PC-9 (cell line): ENCODE data around the gene FAM90A26. TPM values are rescaled to one million over a fixed set of nuclear protein-coding genes. Genes with fewer than 3 reads are reported as not detected.
"Not testable (repeated sequence)": the region's sequence is repeated elsewhere in the genome, so short reads cannot be mapped to it uniquely, and the experiment has no call there.

Experiments
- Bru-seq: library from RNA; stranded (reverse); fragments of 400-500 nt; gene quantifications from one replicate; lab custom pipeline; 2021; lab: Mats Ljungman, UMichigan
- BruChase-seq, 2 experiments: library from RNA; stranded (reverse); fragments of 400-500 nt; gene quantifications; one replicate each; lab custom pipeline; 2021; lab: Mats Ljungman, UMichigan
- BruUV-seq: library from RNA; stranded (reverse); fragments of 400-500 nt; replicated peaks from 2 replicates; lab custom pipeline; 2021; lab: Mats Ljungman, UMichigan
- CTCF ChIA-PET: fragments of 300-600 bp; sonication (Branson Sonifier 250); formaldehyde crosslinking; loops from one replicate; lab custom pipeline; 2022; ENCODE audit warnings: antibody characterized with exemption; lab: Charles Lee
- POLR2A ChIA-PET: fragments of 300-600 bp; sonication (Branson Sonifier 250); formaldehyde crosslinking; loops from one replicate; lab custom pipeline; 2022; ENCODE audit warnings: antibody characterized with exemption; ENCODE audit not compliant: unreplicated experiment; lab: Charles Lee
- DNase-seq, 2 experiments: peaks; one replicate each; pipeline versions ENCODE4 v3.0.0 to v3.0.0-alpha.2; 2015 to 2022; ENCODE audit warnings: mixed read lengths in 1 of 2
- H2AFZ ChIP-seq: fragments of 200-600 bp; sonication (generic); 2 replicates; pipeline ENCODE4 v1.8.1; 2017; ENCODE audit warnings: antibody characterized with exemption
- H3F3A ChIP-seq: fragments of 200-600 bp; sonication (generic); 2 replicates; pipeline ENCODE4 v1.8.1; 2017; ENCODE audit warnings: antibody characterized with exemption, mild to moderate bottlenecking, low read depth; ENCODE audit not compliant: insufficient read depth
- H3K27ac ChIP-seq: fragments of 200-600 bp; sonication (generic); 2 replicates; pipeline ENCODE4 v1.6.1; 2016; ENCODE audit warnings: mixed run types
- H3K27me3 ChIP-seq: fragments of 200-600 bp; sonication (generic); 2 replicates; pipeline ENCODE4 v1.6.1; 2016; ENCODE audit warnings: low read depth, mixed run types; ENCODE audit not compliant: insufficient read depth
- H3K36me3 ChIP-seq: fragments of 200-600 bp; sonication (generic); 2 replicates; pipeline ENCODE4 v1.6.1; 2016; ENCODE audit warnings: low read depth, mixed run types
- H3K4me1 ChIP-seq: fragments of 200-600 bp; sonication (generic); replicated peaks from 2 replicates; pipeline ENCODE4 v1.6.1; 2016; ENCODE audit warnings: mixed run types; ENCODE audit not compliant: insufficient read depth
- H3K4me2 ChIP-seq: fragments of 200-600 bp; sonication (generic); 2 replicates; pipeline ENCODE4 v1.6.1; 2017; ENCODE audit warnings: mixed run types
- H3K4me3 ChIP-seq: fragments of 200-600 bp; sonication (generic); 2 replicates; pipeline ENCODE4 v1.6.1; 2016; ENCODE audit warnings: mixed run types
- H3K79me2 ChIP-seq: fragments of 200-600 bp; sonication (generic); 2 replicates; pipeline ENCODE4 v1.6.1; 2017; ENCODE audit warnings: low read depth, mixed run types
- H3K9me2 ChIP-seq: fragments of 200-600 bp; sonication (generic); 2 replicates; pipeline ENCODE4 v1.8.1; 2017; ENCODE audit warnings: mild to moderate bottlenecking; ENCODE audit not compliant: insufficient read depth
- H3K9me3 ChIP-seq: fragments of 200-600 bp; sonication (generic); 2 replicates; pipeline ENCODE4 v1.8.1; 2016; ENCODE audit warnings: low read depth; ENCODE audit not compliant: insufficient read depth
- H4K20me1 ChIP-seq: fragments of 200-600 bp; sonication (generic); 2 replicates; pipeline ENCODE4 v1.8.1; 2017; ENCODE audit not compliant: insufficient read depth
- CTCF ChIP-seq: fragments of 200-600 bp; sonication (generic); conservative IDR thresholded peaks from 2 replicates; pipeline ENCODE4 v1.6.1; 2017; ENCODE audit warnings: mixed run types, antibody characterized with exemption, mild to moderate bottlenecking, moderate library complexity
- intact Hi-C: fragments of 100-400 bp; cut with micrococcal nuclease; formaldehyde crosslinking; loops from one replicate; pipeline ENCODE4 v1.10.0; 2022; ENCODE audit not compliant: unreplicated experiment
- long read RNA-seq: library from polyadenylated mRNA; stranded (forward); transcript quantifications from one replicate; pipeline ENCODE4 v2.0.0, GENCODE V29; 2022
- total RNA-seq: library from RNA; stranded (reverse); gene quantifications from 2 replicates; pipeline ENCODE4 v1.2.3, GENCODE V29; 2021

Gene FAM90A26
- not detected in 2 replicates for total RNA-seq
- Bru-seq, nascent RNA: not detected
- BruChase-seq, experiment 1, labeled RNA remaining after a 2-hour chase: not detected
- not detected for BruChase-seq, experiment 2, labeled RNA remaining after a 6-hour chase
- long read RNA-seq: 0 reads

- H3K36me3 ChIP-seq, H3K79me2 ChIP-seq, H3K27me3 ChIP-seq, H3K4me3 ChIP-seq, H4K20me1 ChIP-seq, BruUV-seq, DNase-seq, H3K4me2 ChIP-seq, H3K9me3 ChIP-seq, POLR2A ChIA-PET, CTCF ChIA-PET, H3K27ac ChIP-seq, intact Hi-C loops, H3K9me2 ChIP-seq, H3F3A ChIP-seq, H2AFZ ChIP-seq, H3K4me1 ChIP-seq: not testable (repeated sequence)
These were observed at the start of gene FAM90A26 for GRCh38 chr4:9169791-9170459. Gene FAM90A26, plus strand, starts transcription at chr4:9170409. Its CDS starts 2,764 bp downstream, at chr4:9173173.

- H3F3A ChIP-seq, H3K79me2 ChIP-seq, CTCF ChIA-PET, DNase-seq, H3K27ac ChIP-seq, H3K4me2 ChIP-seq, H3K4me1 ChIP-seq, BruUV-seq, POLR2A ChIA-PET, H3K9me2 ChIP-seq, H4K20me1 ChIP-seq, H3K4me3 ChIP-seq, H2AFZ ChIP-seq, H3K9me3 ChIP-seq, intact Hi-C loops, H3K36me3 ChIP-seq: not testable (repeated sequence)
- peaks cover 11% of the 10 kb centered on the region; the same call in 1 of the 2 replicates for H3K27me3 ChIP-seq
These were observed 47.5 kb upstream of the FAM90A26 start for GRCh38 chr4:9122711-9123110.

GRCh38 chr4:9123572-9124007 is 46.6 kb upstream of the FAM90A26 start:
- H3K4me3 ChIP-seq, intact Hi-C loops, H3K36me3 ChIP-seq, H3K4me2 ChIP-seq, H3K9me3 ChIP-seq, POLR2A ChIA-PET, H3K4me1 ChIP-seq, H3K9me2 ChIP-seq, CTCF ChIA-PET, BruUV-seq, H3K27ac ChIP-seq, H3F3A ChIP-seq, H4K20me1 ChIP-seq, H2AFZ ChIP-seq, H3K79me2 ChIP-seq: not testable (repeated sequence)
- TF ChIP-seq CTCF: peak; percentile 79
- H3K27me3 ChIP-seq: peaks cover 11% of the 10 kb centered on the region; the same call in 1 of the 2 replicates
- DNase-seq: peak in 1 of 2 experiments; percentile 29

GRCh38 chr4:9125601-9126161 is 44.5 kb upstream of the FAM90A26 start:
- H2AFZ ChIP-seq, H3F3A ChIP-seq, POLR2A ChIA-PET, DNase-seq, H3K4me2 ChIP-seq, intact Hi-C loops, H3K4me3 ChIP-seq, H3K27ac ChIP-seq, H3K4me1 ChIP-seq, BruUV-seq, H3K9me2 ChIP-seq, CTCF ChIA-PET, H3K9me3 ChIP-seq, H4K20me1 ChIP-seq, H3K79me2 ChIP-seq, H3K36me3 ChIP-seq: not testable (repeated sequence)
- peaks cover 14% of the 10 kb centered on the region for H3K27me3 ChIP-seq

- POLR2A ChIA-PET, intact Hi-C loops, DNase-seq, H3K27ac ChIP-seq, H3K4me1 ChIP-seq, BruUV-seq, CTCF ChIA-PET, H3K4me2 ChIP-seq, H3K4me3 ChIP-seq, H3K79me2 ChIP-seq, H2AFZ ChIP-seq, H3K36me3 ChIP-seq, H4K20me1 ChIP-seq, H3K9me2 ChIP-seq, H3K9me3 ChIP-seq, H3F3A ChIP-seq, H3K27me3 ChIP-seq: not testable (repeated sequence)
These were observed 38.8 kb upstream of the FAM90A26 start for GRCh38 chr4:9131420-9131819.

GRCh38 chr4:9132849-9133248 is 37.4 kb upstream of the FAM90A26 start:
- CTCF ChIA-PET, H3K9me2 ChIP-seq: not testable (repeated sequence)

More at GRCh38 chr4:9132849-9133248, 37.4 kb upstream of the FAM90A26 start:
- BruUV-seq, H3K36me3 ChIP-seq, H3K4me2 ChIP-seq, DNase-seq, H3F3A ChIP-seq, H3K27me3 ChIP-seq, H3K9me3 ChIP-seq, POLR2A ChIA-PET, H3K27ac ChIP-seq, intact Hi-C loops, H4K20me1 ChIP-seq, H3K79me2 ChIP-seq, H2AFZ ChIP-seq, H3K4me3 ChIP-seq, H3K4me1 ChIP-seq: not testable (repeated sequence)
